HG03039 (cell line): ENCODE measurements around the gene LYSMD4.

Source experiments
- ATAC-seq: cut with Tn5 transposase; IDR thresholded peaks from one replicate; pipeline ENCODE4 v1.9.1; 2021; ENCODE audit warnings: mild to moderate bottlenecking, moderate library complexity; ENCODE audit not compliant: unreplicated experiment

Gene LYSMD4

DNA sequence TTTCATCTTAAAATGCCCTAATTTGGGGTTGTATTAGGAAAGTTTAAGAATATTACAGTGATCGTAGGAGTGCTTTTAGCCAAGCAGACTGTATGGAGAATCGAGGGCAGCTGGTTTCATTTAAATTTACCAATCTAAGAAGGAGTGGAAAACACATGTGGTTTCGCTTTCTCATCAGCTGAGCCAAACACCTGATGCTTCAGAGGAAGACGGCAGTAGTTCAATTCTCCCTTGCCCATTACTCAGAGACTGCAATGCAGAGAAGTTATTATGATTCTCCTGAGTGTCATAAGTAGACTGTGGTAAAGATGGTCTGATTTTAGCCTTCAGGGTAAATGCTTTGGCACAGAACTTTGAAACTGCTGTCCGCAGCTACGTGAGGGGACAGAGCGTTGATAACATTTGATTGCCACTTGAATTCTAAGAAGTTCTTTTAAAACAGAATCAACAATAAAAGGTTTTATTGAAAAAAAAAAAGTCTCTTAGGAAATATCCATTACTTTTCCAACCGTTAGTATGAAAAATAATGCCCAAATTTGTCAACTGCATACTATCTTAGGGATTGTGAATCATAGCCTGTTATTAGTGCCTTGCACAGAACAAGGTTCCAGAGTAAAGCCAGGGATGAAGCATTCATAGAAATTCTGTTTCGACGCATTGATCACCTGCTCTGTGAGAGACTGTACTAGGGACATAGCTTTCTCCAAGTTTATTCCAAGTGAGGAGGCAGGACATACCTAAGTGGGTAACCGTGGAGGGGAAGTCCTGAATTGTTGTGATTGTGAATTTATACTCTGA lies 25.6 kb downstream of the LYSMD4 start:
- ATAC-seq: no peak

GRCh38 chr15:99706557-99707303 lies 26.5 kb downstream of the LYSMD4 start:
- ATAC-seq: no peak

GRCh38 chr15:99704444-99704838 lies 28.8 kb downstream of the LYSMD4 start:
- ATAC-seq: peak; percentile 62

DNA sequence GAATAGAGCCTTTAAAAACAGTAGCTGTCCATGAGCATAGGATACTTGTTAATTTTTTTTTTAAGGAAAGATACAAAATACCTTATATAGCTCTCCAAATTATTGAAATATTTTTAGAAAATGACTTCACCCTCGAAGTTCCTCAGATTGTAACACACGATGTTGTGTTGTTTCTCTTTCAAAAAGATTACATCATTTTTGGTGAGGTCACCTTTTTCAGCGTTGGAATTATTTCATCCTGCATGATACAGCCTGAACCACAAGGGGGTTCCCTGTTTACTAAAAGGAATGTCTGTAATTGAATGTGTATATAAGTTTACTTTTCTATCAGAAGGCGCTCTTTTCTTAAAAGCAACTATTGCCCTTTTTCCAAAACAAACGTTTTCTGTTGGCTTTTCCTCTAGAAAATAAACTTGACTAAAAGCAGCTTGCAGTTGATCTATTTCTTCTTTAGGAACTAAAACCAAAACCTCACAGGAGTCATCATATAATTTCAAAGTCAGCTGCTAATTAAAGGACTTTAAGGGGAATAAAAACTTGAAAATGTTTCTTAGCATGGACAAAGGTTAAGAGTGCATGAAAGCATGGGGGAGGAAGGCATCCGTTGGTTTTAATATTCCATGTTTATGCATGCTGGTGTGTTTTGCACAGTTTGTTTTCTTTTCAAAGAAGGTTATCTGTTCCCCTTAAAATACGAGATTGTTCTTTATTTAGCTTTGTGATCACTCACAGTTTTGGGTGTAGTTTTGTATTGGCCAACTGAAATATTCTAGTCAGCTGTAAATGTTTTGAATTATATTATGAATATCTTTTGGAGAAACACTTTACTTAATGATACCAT lies 29.4 kb downstream of the LYSMD4 start:
- ATAC-seq: peak; percentile 48

DNA sequence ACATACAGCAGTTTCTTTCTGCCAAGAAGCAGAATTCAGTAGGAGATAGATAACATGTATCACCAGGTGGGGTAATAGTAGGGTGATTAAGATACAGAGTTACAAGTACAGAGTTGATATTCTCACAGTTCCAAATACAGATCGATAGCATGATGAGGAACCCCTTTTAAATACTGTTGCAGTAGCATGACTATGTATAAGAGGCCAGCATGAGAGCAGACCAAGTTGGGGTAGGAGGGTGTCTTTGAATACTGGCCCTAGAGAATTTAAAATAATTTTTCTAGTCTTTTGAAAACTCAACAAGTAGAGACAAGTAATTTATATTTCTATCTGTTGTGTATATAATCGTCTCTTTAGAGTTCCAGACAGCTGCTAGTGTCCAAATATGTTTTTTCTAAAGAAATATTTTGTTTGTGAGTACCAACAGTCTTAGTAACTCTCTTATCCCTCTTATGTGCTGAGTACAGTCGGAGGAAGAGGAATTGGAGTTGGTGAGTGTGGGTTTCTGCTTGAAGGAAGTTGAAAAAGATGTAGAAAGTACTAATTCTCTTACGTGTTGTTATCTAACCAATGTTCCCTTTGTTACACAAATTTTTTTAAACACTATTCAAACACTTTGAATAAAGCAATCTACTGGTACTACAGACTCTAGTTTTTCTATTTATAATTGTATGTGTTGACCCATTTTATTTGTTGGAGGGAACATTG lies 30.2 kb downstream of the LYSMD4 start:
- ATAC-seq: no peak

GRCh38 chr15:99696096-99696495 lies 37.1 kb downstream of the LYSMD4 start:
- no peak for ATAC-seq

GRCh38 chr15:99692825-99693224 lies 40.4 kb downstream of the LYSMD4 start:
- ATAC-seq: no peak

DNA sequence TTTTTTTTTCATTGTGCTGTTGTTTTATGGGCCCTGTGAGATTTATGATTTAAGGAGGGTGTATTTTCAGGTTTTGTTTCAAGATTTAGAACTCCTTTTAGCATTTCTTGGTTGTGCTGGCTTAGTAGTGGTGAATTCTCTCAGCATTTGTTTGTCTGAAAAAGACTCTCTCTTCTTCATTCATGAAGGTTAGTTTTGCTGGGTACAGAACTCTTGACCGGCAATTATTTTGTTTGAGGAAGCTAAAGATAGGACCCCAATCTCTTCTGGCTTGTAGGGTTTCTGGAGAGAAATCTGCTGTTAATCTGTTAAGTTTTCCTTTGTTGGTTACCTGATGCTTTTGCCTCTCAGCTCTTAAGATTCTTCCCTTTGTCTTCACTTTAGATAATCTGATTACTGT lies 46.9 kb downstream of the LYSMD4 start:
- ATAC-seq: no peak

GRCh38 chr15:99683000-99683670 lies 50.1 kb downstream of the LYSMD4 start:
- ATAC-seq: no peak

GRCh38 chr15:99682455-99682854 lies 50.8 kb downstream of the LYSMD4 start:
- ATAC-seq: no peak

DNA sequence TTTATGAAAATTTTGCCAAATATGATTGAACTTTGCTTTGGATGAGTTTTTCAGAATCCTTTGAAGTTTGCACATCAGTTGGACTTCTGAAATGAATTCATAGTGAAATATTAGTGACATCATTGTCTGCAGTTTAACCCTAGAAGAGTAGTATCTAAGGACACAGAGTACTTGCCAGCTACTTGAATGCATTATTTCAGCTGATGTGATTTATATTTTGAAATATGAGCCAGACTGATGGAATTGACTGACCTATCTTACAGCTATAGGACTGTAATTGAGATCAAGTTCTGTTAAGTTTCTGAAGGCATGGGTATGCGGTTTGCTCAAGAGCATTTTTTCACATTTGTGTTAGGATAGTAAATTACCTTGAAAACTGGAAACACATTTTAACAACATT lies 51.2 kb downstream of the LYSMD4 start:
- ATAC-seq: no peak

DNA sequence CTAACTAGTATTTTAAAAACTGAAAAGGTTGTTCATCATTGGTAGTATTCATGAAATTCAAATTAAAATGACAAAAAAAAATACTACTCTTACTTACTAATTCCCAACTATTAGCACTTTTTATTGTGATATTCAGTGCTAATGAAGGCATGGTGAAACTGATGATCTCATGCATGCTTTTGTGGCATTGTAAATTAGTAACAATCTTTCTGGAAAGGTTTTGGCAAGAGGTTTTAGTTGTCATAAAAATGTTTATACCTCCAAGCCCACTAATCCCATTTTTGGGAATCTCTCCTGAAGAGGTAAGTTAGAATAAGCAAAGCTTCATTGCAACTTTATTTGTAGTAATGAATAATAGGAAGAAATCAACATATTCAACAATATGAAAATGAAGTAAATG lies 53.0 kb downstream of the LYSMD4 start:
- no peak for ATAC-seq

GRCh38 chr15:99677540-99678134 lies 55.6 kb downstream of the LYSMD4 start:
- ATAC-seq: no peak
